Choroid plexus epithelial cell (primary cell): ENCODE measurements around the gene TCF7L1.

Source experiments
- DNase-seq: peaks from one replicate; pipeline ENCODE4 v3.0.0-alpha.2; 2010; ENCODE audit warnings: low read depth
- H3K4me3 ChIP-seq: 2 replicates; pipeline ENCODE4 v1.5.1; 2011; ENCODE audit warnings: low read depth, mild to moderate bottlenecking, control low read depth, low read length, moderate library complexity
- CTCF ChIP-seq: conservative IDR thresholded peaks from 2 replicates; pipeline ENCODE4 v1.5.1; 2011; ENCODE audit warnings: low read depth, mild to moderate bottlenecking, control low read depth, inconsistent platforms, low read length, moderate library complexity

TCF7L1 gene

GRCh38 chr2:85167479-85167878, 34.3 kb downstream of the TCF7L1 start:
- no peak for TF ChIP-seq CTCF
- H3K4me3 ChIP-seq: no peak overlapping the region
- no peak for DNase-seq

GRCh38 chr2:85168942-85169341, 35.8 kb downstream of the TCF7L1 start:
- H3K4me3 ChIP-seq: no peak overlapping the region
- no peak for DNase-seq
- no peak for TF ChIP-seq CTCF

- no peak for TF ChIP-seq CTCF
- no peak overlapping the region for H3K4me3 ChIP-seq
- DNase-seq: no peak
These were observed 36.4 kb downstream of the TCF7L1 start for GRCh38 chr2:85169581-85169980.

- DNase-seq: no peak
- no peak overlapping the region for H3K4me3 ChIP-seq
- no peak for TF ChIP-seq CTCF
These were observed 37.8 kb downstream of the TCF7L1 start for GRCh38 chr2:85170938-85171475.

- DNase-seq: no peak
- no peak for TF ChIP-seq CTCF
- H3K4me3 ChIP-seq: no peak overlapping the region
These were observed 38.7 kb downstream of the TCF7L1 start for GRCh38 chr2:85171916-85172315.

GRCh38 chr2:85173909-85174308, 40.7 kb downstream of the TCF7L1 start:
- no peak overlapping the region for H3K4me3 ChIP-seq
- TF ChIP-seq CTCF: no peak
- no peak for DNase-seq

- H3K4me3 ChIP-seq: no peak overlapping the region
- TF ChIP-seq CTCF: no peak
These were observed 41.8 kb downstream of the TCF7L1 start for GRCh38 chr2:85174943-85175342.

More at GRCh38 chr2:85174943-85175342, 41.8 kb downstream of the TCF7L1 start:
- DNase-seq: no peak
